PFSK-1 (cell line): Measurements from ENCODE around the gene UBASH3A.

Experiments used
- POLR2AphosphoS5 ChIP-seq: IDR thresholded peaks from 2 replicates; pipeline ENCODE4 v1.6.1; 2012; ENCODE audit warnings: low read depth, mild to moderate bottlenecking, control low read depth, low read length, moderate library complexity
- TAF1 ChIP-seq: IDR thresholded peaks from 2 replicates; pipeline ENCODE4 v1.6.1; 2012; ENCODE audit warnings: low read length, control low read depth, borderline replicate concordance; ENCODE audit not compliant: insufficient read depth
- TF ChIP-seq, protein P1 (sequence below), 2 experiments: IDR thresholded peaks; 2 replicates each; pipeline versions ENCODE4 v1.6.1 to v1.8.0; 2011 to 2012; ENCODE audit warnings: low read depth in 2 of 2, low read length in 2 of 2, control low read depth in 1 of 2, inconsistent platforms in 1 of 2, mild to moderate bottlenecking in 1 of 2, moderate library complexity in 1 of 2; ENCODE audit not compliant: insufficient read depth in 1 of 2

DNA sequence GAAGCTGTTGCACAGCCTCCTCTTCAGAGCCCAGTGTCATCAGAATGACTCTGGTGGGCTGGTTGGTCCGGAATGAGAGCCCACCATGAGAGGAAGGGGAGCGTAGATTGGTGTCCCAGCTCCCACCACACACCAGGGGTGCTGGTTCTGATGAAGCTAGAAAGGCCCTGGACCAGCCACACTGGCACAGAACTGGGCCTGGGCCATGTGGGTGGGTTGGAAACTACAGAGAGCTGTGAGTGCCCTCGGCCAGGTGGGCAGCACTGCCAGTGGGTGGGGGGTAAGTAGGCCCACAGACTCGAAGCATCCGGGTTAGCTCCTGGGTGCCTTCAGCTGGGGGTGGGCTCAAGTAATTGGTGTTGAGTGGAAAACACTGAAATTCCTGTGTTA is 25.8 kb upstream of the UBASH3A start:
- TF ChIP-seq, protein P1, sequence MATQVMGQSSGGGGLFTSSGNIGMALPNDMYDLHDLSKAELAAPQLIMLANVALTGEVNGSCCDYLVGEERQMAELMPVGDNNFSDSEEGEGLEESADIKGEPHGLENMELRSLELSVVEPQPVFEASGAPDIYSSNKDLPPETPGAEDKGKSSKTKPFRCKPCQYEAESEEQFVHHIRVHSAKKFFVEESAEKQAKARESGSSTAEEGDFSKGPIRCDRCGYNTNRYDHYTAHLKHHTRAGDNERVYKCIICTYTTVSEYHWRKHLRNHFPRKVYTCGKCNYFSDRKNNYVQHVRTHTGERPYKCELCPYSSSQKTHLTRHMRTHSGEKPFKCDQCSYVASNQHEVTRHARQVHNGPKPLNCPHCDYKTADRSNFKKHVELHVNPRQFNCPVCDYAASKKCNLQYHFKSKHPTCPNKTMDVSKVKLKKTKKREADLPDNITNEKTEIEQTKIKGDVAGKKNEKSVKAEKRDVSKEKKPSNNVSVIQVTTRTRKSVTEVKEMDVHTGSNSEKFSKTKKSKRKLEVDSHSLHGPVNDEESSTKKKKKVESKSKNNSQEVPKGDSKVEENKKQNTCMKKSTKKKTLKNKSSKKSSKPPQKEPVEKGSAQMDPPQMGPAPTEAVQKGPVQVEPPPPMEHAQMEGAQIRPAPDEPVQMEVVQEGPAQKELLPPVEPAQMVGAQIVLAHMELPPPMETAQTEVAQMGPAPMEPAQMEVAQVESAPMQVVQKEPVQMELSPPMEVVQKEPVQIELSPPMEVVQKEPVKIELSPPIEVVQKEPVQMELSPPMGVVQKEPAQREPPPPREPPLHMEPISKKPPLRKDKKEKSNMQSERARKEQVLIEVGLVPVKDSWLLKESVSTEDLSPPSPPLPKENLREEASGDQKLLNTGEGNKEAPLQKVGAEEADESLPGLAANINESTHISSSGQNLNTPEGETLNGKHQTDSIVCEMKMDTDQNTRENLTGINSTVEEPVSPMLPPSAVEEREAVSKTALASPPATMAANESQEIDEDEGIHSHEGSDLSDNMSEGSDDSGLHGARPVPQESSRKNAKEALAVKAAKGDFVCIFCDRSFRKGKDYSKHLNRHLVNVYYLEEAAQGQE (IDR thresholded peaks at IDR 0.05; ENCODE audit: insufficient read depth in 1 of 2, low read depth in 2 of 2, low read length in 2 of 2): no peak
- no peak for TF ChIP-seq POLR2AphosphoS5
- no peak for TF ChIP-seq TAF1
